Cardiac muscle cell (in vitro differentiated cells and primary cell): Measurements from ENCODE around the gene SAMD4A. TPM values are rescaled to one million over a fixed set of nuclear protein-coding genes. Genes with fewer than 3 reads are reported as not detected.

Experiments used
- DNase-seq, 2 donors: peaks; one replicate each; pipeline versions ENCODE4 v3.0.0 to v3.0.0-alpha.2; 2010 to 2017; ENCODE audit warnings: low read depth in 1 of 2, low spot score in 1 of 2
- H3K27ac ChIP-seq: fragments of 200-600 bp; sonication (generic); 2 replicates; pipeline ENCODE4 v1.5.1; 2016
- H3K27me3 ChIP-seq: fragments of 200-600 bp; sonication (generic); 2 replicates; pipeline ENCODE4 v1.6.0; 2016; ENCODE audit warnings: control low read depth
- H3K36me3 ChIP-seq: fragments of 200-600 bp; sonication (generic); 2 replicates; pipeline ENCODE4 v1.5.1; 2016; ENCODE audit warnings: control low read depth
- H3K4me1 ChIP-seq: fragments of 200-600 bp; sonication (generic); 2 replicates; pipeline ENCODE4 v1.8.1; 2017; ENCODE audit warnings: low read depth, mild to moderate bottlenecking, mixed run types
- H3K4me3 ChIP-seq: fragments of 200-600 bp; sonication (generic); 2 replicates; pipeline ENCODE4 v1.5.1; 2016; ENCODE audit warnings: mild to moderate bottlenecking
- H3K9me3 ChIP-seq: fragments of 200-600 bp; sonication (generic); 2 replicates; pipeline ENCODE4 v1.5.1; 2017; ENCODE audit warnings: low read depth, mild to moderate bottlenecking, control low read depth
- CTCF ChIP-seq: IDR thresholded peaks from 2 replicates; pipeline ENCODE4 v1.5.1; 2012; ENCODE audit warnings: low read depth, mild to moderate bottlenecking, low read length
- polyA plus RNA-seq: library from polyadenylated mRNA; unstranded; fragments of >200 nt; fragmentation: Nextera tagmentation; extraction: Ambion mirVana; gene quantifications from 2 replicates; pipeline ENCODE4 v1.2.1, GENCODE V29; 2016
- total RNA-seq: library from RNA; depleted of rRNA; stranded (reverse); fragments of >200 nt; gene quantifications from 2 replicates; pipeline ENCODE4 v1.2.3, GENCODE V29; 2016

SAMD4A gene
- total and polyA plus RNA-seq, 2 experiments from 2014 or later = 14.4 to 60.4 TPM

- no peak overlapping the region for H3K27ac ChIP-seq
Measured at GRCh38 chr14:54667026-54667744, 100.3 kb downstream of the SAMD4A start.

DNA sequence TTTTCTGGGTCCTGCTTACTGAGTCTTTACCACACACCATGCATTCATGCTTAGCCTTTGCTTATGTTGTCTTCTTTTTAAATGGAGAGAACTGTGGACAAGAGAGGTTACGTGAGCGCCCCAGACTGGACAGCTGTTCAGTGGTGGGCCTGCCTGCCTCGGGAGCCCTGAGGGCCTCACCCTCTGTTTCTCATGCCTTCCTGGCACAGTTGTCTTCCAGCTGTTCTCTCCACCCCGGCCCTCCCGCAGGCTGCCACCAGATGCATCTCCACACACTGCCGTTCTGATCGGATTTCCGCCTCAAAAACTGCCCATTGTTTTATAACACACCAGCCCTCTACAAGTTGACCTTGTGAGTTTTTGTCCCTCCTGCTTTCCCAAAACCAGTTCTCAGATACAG, 100.8 kb downstream of the SAMD4A start:
- no peaks in the 10 kb centered on the region for H3K36me3 ChIP-seq
- no peak overlapping the region for H3K4me3 ChIP-seq
- H3K4me1 ChIP-seq = peaks cover 68% of the 10 kb centered on the region
- TF ChIP-seq CTCF = no peak
- H3K9me3 ChIP-seq = no peaks in the 10 kb centered on the region
- H3K27me3 ChIP-seq = no peaks in the 10 kb centered on the region
- H3K27ac ChIP-seq = no peak overlapping the region
- no peak for DNase-seq

More at GRCh38 chr14:54667026-54667744, 100.3 kb downstream of the SAMD4A start:
- Histone ChIP-seq H3K9me3 (no peaks in the 10 kb centered on the region), H3K36me3 (no peaks in the 10 kb centered on the region), H3K27me3 (no peaks in the 10 kb centered on the region), H3K4me3 (no peak overlapping the region), H3K4me1 (peaks cover 62% of the 10 kb centered on the region)
- DNase-seq = no peak
- no peak for TF ChIP-seq CTCF

DNA sequence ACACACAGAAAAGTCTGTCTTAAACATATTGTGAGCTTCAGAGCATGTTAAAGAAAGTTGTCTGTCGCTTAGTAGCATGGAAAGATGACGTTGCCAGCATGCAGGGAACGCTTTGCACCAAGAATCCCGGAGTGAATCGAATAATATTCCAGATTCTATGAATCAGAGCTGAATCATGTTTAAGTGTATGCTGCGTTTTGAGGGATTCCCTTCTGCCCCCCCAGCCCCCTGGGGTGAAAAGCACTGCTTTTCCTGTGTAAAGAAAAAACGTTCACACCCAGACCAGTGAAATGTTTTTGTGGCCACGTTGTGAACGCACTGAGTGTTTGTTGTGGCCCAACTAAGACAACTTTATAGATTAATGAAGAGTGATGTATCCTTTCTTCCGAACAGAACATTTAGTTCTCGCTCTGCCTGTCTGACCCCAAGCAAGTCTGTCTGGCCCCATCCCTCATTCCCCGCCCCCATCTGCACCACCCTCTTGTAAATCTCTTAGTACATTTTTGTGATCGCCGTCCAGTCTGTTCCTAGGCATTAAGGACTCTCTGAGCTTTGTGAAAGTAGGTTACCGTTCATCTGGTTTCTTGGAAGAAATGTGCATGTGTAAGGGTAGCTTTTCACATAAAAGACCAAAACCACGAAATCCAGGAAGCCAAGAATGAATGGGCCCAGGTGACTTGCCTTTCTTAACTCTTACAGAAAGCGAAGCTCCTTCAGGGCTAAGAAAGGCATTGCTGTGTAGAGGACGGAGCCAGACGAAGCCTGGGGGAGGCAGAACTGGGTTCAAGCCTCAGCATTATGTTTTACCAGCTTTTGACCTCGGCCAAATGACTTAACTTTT, 103.0 kb downstream of the SAMD4A start:
- H3K27ac ChIP-seq = peak overlapping the region; percentile 89
- no peak overlapping the region for H3K4me3 ChIP-seq
- no peaks in the 10 kb centered on the region for H3K9me3 ChIP-seq
- peak in 1 of 2 donors; percentile 66 for DNase-seq
- TF ChIP-seq CTCF = no peak
- no peaks in the 10 kb centered on the region for H3K27me3 ChIP-seq
- H3K4me1 ChIP-seq = peaks cover 87% of the 10 kb centered on the region
- no peaks in the 10 kb centered on the region for H3K36me3 ChIP-seq

DNA sequence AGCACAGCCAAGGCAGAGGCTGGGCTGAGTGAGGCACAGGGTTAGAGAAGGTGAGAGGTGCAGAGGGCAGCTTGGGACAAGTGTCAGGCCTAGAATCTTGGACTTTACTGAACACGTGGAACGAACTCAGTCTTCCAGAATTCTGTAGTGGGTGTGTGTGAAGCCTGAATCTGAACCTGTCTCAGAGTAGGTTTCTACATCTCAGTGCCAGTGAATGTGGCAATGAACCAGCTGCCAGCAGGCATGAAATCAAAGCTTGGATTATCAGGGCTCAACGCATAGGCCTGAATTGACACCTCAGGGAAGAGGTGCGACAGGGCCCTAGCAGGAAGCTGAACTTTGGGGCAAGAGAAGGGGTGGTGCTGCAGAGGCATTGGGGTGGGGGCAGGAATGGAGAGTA, 104.6 kb downstream of the SAMD4A start:
- no peak for TF ChIP-seq CTCF
- DNase-seq = no peak
- no peaks in the 10 kb centered on the region for H3K36me3 ChIP-seq
- H3K4me1 ChIP-seq = peaks cover 91% of the 10 kb centered on the region
- H3K9me3 ChIP-seq = no peaks in the 10 kb centered on the region
- peak overlapping the region; percentile 89 for H3K27ac ChIP-seq
- H3K27me3 ChIP-seq = no peaks in the 10 kb centered on the region
- H3K4me3 ChIP-seq = no peak overlapping the region

DNA sequence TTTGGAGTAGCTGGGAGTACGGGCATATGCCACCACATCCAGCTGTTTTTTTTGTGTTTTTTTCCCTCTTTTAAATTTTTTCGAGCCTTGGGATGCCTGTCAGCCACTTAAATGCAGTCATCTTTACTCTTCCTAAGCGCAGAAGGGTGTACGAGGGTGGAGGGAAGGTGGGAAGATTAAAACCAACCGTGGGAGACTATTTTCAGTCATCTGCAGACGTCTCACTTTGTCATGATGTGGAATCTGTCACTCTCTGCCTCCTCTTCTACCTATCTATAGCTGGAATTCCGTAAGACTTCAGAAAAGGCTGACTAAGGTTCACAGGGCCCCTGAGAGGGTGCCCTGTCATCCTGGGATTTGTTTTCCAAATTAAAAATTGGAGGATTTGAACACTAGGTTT, 105.3 kb downstream of the SAMD4A start:
- no peak for DNase-seq
- Histone ChIP-seq H3K27ac (peak overlapping the region; percentile 89), H3K9me3 (no peaks in the 10 kb centered on the region), H3K4me1 (peaks cover 91% of the 10 kb centered on the region), H3K36me3 (no peaks in the 10 kb centered on the region), H3K4me3 (no peak overlapping the region), H3K27me3 (no peaks in the 10 kb centered on the region)
- no peak for TF ChIP-seq CTCF
